HCT116 (cell line): ENCODE data around the gene WWOX. TPM values are rescaled to one million over a fixed set of nuclear protein-coding genes. Genes with fewer than 3 reads are reported as not detected.

Source experiments
- ATAC-seq: fragments of 200-7000 bp; cut with Tn5 transposase; 2 replicates; pipeline ENCODE4 v1.9.1; 2020; ENCODE audit warnings: mild to moderate bottlenecking, moderate library complexity
- BruUV-seq: library from RNA; stranded (reverse); fragments of 400-500 nt; replicated peaks from 2 replicates; lab custom pipeline; 2021; lab: Mats Ljungman, UMichigan
- CTCF ChIA-PET: fragments of 300-600 bp; sonication (Branson Sonifier 250); formaldehyde crosslinking; loops from one replicate; lab custom pipeline; 2021; ENCODE audit warnings: antibody characterized with exemption; lab: Charles Lee
- POLR2A ChIA-PET: fragments of 300-600, 350-600 bp; sonication (Branson Sonifier 250); formaldehyde crosslinking; loops from one replicate; lab custom pipeline; 2021; ENCODE audit warnings: antibody characterized with exemption; lab: Charles Lee
- RAD21 ChIA-PET, 2 experiments: fragments of 300-600 bp; sonication (Branson Sonifier 250); formaldehyde crosslinking; loops; one replicate each; lab custom pipeline; 2023; ENCODE audit warnings: low total read pairs in 2 of 2; ENCODE audit not compliant: uncharacterized antibody in 2 of 2, unreplicated experiment in 2 of 2, low non-redundant PET in 1 of 2; lab: Charles Lee
- DNase-seq: peaks from one replicate; pipeline ENCODE4 v3.0.0-alpha.2; 2010; ENCODE audit warnings: low read depth, low spot score
- H2AFZ ChIP-seq: fragments of 200-600 bp; shearing (Covaris generic), sonication (generic); 2 replicates; pipeline ENCODE4 v1.6.1; 2017; ENCODE audit warnings: low read depth, mixed run types, mixed read lengths, antibody characterized with exemption, low read length; ENCODE audit not compliant: poor library complexity, severe bottlenecking
- H3K27ac ChIP-seq: 2 replicates; pipeline ENCODE4 v1.5.1; 2012; ENCODE audit warnings: low read depth, low read length
- H3K27me3 ChIP-seq: fragments of 200-600 bp; sonication (generic); 2 replicates; pipeline ENCODE4 v1.6.1; 2016; ENCODE audit warnings: mixed run types, low read length, mixed read lengths; ENCODE audit not compliant: insufficient read depth
- H3K36me3 ChIP-seq, 2 experiments: fragments of 200-500 bp in 1 of 2; fragments of 200-600 bp in 1 of 2; sonication (Bioruptor generic) in 1 of 2; sonication (generic) in 1 of 2; 2 replicates each; pipeline versions ENCODE4 v1.5.1 to v1.6.1; 2014 to 2016; ENCODE audit warnings: low read length in 2 of 2, inconsistent platforms in 1 of 2, mixed read lengths in 1 of 2, mixed run types in 1 of 2; ENCODE audit not compliant: insufficient read depth in 2 of 2, control insufficient read depth in 1 of 2
- H3K4me1 ChIP-seq, 2 experiments: fragments of 200-600 bp in 1 of 2; sonication (generic) in 1 of 2; 2 replicates each; pipeline versions ENCODE4 v1.5.1 to v1.6.1; 2012 to 2017; ENCODE audit warnings: low read length in 2 of 2, inconsistent platforms in 1 of 2, mild to moderate bottlenecking in 1 of 2, mixed read lengths in 1 of 2, mixed run types in 1 of 2, moderate library complexity in 1 of 2; ENCODE audit not compliant: insufficient read depth in 2 of 2, control insufficient read depth in 1 of 2
- H3K4me2 ChIP-seq: fragments of 200-600 bp; sonication (generic); 2 replicates; pipeline ENCODE4 v1.6.1; 2017; ENCODE audit warnings: mixed run types, low read length, mixed read lengths
- H3K4me3 ChIP-seq, 2 experiments: fragments of 200-600 bp in 1 of 2; sonication (generic) in 1 of 2; replicated peaks in 1 of 2; 2 replicates each; pipeline ENCODE4 v1.5.1; 2011 to 2016; ENCODE audit warnings: low read length in 2 of 2, control low read depth in 1 of 2, low read depth in 1 of 2, mild to moderate bottlenecking in 1 of 2, mixed read lengths in 1 of 2, mixed run types in 1 of 2
- H3K79me2 ChIP-seq: fragments of 200-600 bp; sonication (generic); 2 replicates; pipeline ENCODE4 v1.6.1; 2017; ENCODE audit warnings: mild to moderate bottlenecking, mixed run types, low read length, moderate library complexity, mixed read lengths; ENCODE audit not compliant: insufficient read depth
- H3K9ac ChIP-seq: fragments of 200-600 bp; sonication (generic); 2 replicates; pipeline ENCODE4 v1.6.1; 2016; ENCODE audit warnings: low read length, mixed read lengths
- H3K9me2 ChIP-seq: fragments of 200-600 bp; sonication (generic), shearing (Covaris generic); 2 replicates; pipeline ENCODE4 v1.6.1; 2017; ENCODE audit warnings: mixed run types, mild to moderate bottlenecking, moderate library complexity; ENCODE audit not compliant: insufficient read depth
- H3K9me3 ChIP-seq, 2 experiments: fragments of 200-500 bp in 1 of 2; fragments of 200-600 bp in 1 of 2; sonication (Bioruptor generic) in 1 of 2; sonication (generic) in 1 of 2; 2 replicates each; pipeline ENCODE4 v1.6.1; 2014 to 2017; ENCODE audit warnings: low read length in 2 of 2, mixed read lengths in 2 of 2, inconsistent platforms in 1 of 2, low read depth in 1 of 2, mild to moderate bottlenecking in 1 of 2, mixed run types in 1 of 2, moderate library complexity in 1 of 2; ENCODE audit not compliant: control insufficient read depth in 1 of 2, insufficient read depth in 1 of 2
- H4K20me1 ChIP-seq: fragments of 200-600 bp; sonication (generic), shearing (Covaris generic); 2 replicates; pipeline ENCODE4 v1.6.1; 2017; ENCODE audit warnings: mixed run types, mild to moderate bottlenecking, moderate library complexity; ENCODE audit not compliant: insufficient read depth
- CBX3 ChIP-seq: IDR thresholded peaks from 2 replicates; pipeline ENCODE4 v1.6.1; 2012; ENCODE audit warnings: low read depth
- EGR1 ChIP-seq: IDR thresholded peaks from 2 replicates; pipeline ENCODE4 v1.6.1; 2012; ENCODE audit warnings: low read depth
- EZH2phosphoT487 ChIP-seq: fragments of 200-600 bp; IDR thresholded peaks from 2 replicates; pipeline ENCODE4 v1.6.1; 2018; ENCODE audit warnings: antibody characterized with exemption, borderline replicate concordance
- FOSL1 ChIP-seq: IDR thresholded peaks from 2 replicates; pipeline ENCODE4 v1.6.1; 2012; ENCODE audit warnings: low read depth
- MAX ChIP-seq: IDR thresholded peaks from 2 replicates; pipeline ENCODE4 v1.6.1; 2012
- POLR2A ChIP-seq: IDR thresholded peaks from 2 replicates; pipeline ENCODE4 v1.7.0; 2011; ENCODE audit warnings: borderline replicate concordance; ENCODE audit not compliant: insufficient read depth, insufficient read length; ENCODE audit errors: extremely low read depth
- REST ChIP-seq: IDR thresholded peaks from 2 replicates; pipeline ENCODE4 v1.6.1; 2012; ENCODE audit warnings: low read depth
- TCF7L2 ChIP-seq: IDR thresholded peaks from 2 replicates; pipeline ENCODE4 v1.7.0; 2011; ENCODE audit warnings: borderline replicate concordance, inconsistent platforms; ENCODE audit not compliant: insufficient read depth, insufficient read length; ENCODE audit errors: extremely low read depth
- YY1 ChIP-seq: IDR thresholded peaks from 2 replicates; pipeline ENCODE4 v1.6.1; 2011; ENCODE audit warnings: low read length, low read depth, moderate library complexity, mild to moderate bottlenecking; ENCODE audit not compliant: insufficient replicate concordance; ENCODE audit errors: extremely low read depth
- ZFX ChIP-seq: fragments of 450-650 bp; IDR thresholded peaks from 2 replicates; pipeline ENCODE4 v1.6.1; 2017
- ZNF274 ChIP-seq: fragments of 200-500 bp; sonication (Bioruptor generic); IDR thresholded peaks from 2 replicates; pipeline ENCODE4 v1.6.1; 2014; ENCODE audit warnings: mild to moderate bottlenecking, low read depth, low read length, inconsistent platforms
- intact Hi-C: fragments of 100-400 bp; cut with micrococcal nuclease; formaldehyde crosslinking; loops from 2 replicates; pipeline ENCODE4 v1.10.0; 2022
- total RNA-seq: library from RNA; stranded (reverse); gene quantifications from one replicate; pipeline ENCODE4 v1.2.1, GENCODE V29; 2021; ENCODE audit not compliant: unreplicated experiment
- TF ChIP-seq, protein P1 (sequence below), 3 experiments: fragments of 200-600 bp in 1 of 3; sonication (generic) in 1 of 3; IDR thresholded peaks in 2 of 3; conservative IDR thresholded peaks in 1 of 3; 2 replicates each; pipeline ENCODE4 v1.5.1; 2012 to 2017; ENCODE audit warnings: low read depth in 2 of 3, low read length in 2 of 3, antibody characterized with exemption in 1 of 3, borderline replicate concordance in 1 of 3, control low read depth in 1 of 3, mild to moderate bottlenecking in 1 of 3, mixed read lengths in 1 of 3, mixed run types in 1 of 3, moderate library complexity in 1 of 3; ENCODE audit not compliant: insufficient read depth in 1 of 3
- TF ChIP-seq, protein P2 (sequence below): IDR thresholded peaks from 2 replicates; pipeline ENCODE4 v1.6.1; 2012

Gene WWOX
- total RNA-seq, 1 experiment from 2014 or later = 13.7 TPM

DNA sequence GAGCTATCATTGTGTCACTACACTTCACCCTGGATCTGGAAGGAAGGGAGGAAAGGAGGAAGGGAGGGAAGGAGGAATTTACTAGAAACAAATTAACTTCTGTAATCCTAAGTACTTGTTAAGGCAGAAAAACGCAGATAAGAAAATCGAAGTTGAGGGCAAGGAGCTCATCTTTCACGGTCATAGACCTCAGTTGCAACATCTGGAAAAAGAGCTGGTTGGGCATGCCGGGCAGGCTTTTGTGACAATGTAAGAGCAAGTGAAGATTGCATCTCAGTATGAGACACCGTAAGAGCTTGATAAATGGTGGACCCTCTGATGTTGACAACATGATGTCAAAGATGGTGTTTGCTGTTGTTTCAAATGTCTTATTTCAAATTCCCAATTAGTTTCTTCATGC, 779.6 kb downstream of the WWOX start (continued):
- no peak for TF ChIP-seq REST
- no peak for TF ChIP-seq ZFX
- no peak for TF ChIP-seq ZNF274
- TF ChIP-seq, protein P1, sequence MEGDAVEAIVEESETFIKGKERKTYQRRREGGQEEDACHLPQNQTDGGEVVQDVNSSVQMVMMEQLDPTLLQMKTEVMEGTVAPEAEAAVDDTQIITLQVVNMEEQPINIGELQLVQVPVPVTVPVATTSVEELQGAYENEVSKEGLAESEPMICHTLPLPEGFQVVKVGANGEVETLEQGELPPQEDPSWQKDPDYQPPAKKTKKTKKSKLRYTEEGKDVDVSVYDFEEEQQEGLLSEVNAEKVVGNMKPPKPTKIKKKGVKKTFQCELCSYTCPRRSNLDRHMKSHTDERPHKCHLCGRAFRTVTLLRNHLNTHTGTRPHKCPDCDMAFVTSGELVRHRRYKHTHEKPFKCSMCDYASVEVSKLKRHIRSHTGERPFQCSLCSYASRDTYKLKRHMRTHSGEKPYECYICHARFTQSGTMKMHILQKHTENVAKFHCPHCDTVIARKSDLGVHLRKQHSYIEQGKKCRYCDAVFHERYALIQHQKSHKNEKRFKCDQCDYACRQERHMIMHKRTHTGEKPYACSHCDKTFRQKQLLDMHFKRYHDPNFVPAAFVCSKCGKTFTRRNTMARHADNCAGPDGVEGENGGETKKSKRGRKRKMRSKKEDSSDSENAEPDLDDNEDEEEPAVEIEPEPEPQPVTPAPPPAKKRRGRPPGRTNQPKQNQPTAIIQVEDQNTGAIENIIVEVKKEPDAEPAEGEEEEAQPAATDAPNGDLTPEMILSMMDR (IDR thresholded peaks at IDR 0.05 in 2 of 3, conservative IDR thresholded peaks at IDR 0.05 in 1 of 3; ENCODE audit: borderline replicate concordance in 1 of 3, insufficient read depth in 1 of 3, low read depth in 2 of 3, low read length in 2 of 3) = no peak

GRCh38 chr16:78882150-78882549, 782.7 kb downstream of the WWOX start:
- BruUV-seq = no TSS peak
- no peak overlapping the region for H3K4me2 ChIP-seq
- CTCF ChIA-PET = no interaction called here

More at GRCh38 chr16:78882150-78882549, 782.7 kb downstream of the WWOX start:
- Histone ChIP-seq H3K79me2 (no peaks in the 10 kb centered on the region), H3K27ac (no peak overlapping the region), H3K9me2 (no peaks in the 10 kb centered on the region), H4K20me1 (no peaks in the 10 kb centered on the region), H3K36me3 (no peaks in the 10 kb centered on the region), H3K4me3 (no peak overlapping the region), H2AFZ (no peak overlapping the region), H3K4me1 (no peaks in the 10 kb centered on the region), H3K9me3 (peaks cover 8 to 11% of the 10 kb centered on the region in 2 experiments; a peak in 2 of 4 replicates), H3K9ac (no peak overlapping the region), H3K27me3 (no peaks in the 10 kb centered on the region)
- RAD21 ChIA-PET = no interaction called here
- TF ChIP-seq YY1 (no peak), EGR1 (no peak), CBX3 (no peak), TCF7L2 (no peak), EZH2phosphoT487 (no peak), FOSL1 (no peak), MAX (no peak), ZFX (no peak), ZNF274 (no peak), POLR2A (no peak)
- TF ChIP-seq, protein P2, sequence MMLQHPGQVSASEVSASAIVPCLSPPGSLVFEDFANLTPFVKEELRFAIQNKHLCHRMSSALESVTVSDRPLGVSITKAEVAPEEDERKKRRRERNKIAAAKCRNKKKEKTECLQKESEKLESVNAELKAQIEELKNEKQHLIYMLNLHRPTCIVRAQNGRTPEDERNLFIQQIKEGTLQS = no peak
- POLR2A ChIA-PET = no interaction called here
- ATAC-seq = no peak
- no peak for DNase-seq
- intact Hi-C loops = no loop called here
